ENCODE results near the gene C2orf72. TPM values are rescaled to one million over a fixed set of nuclear protein-coding genes. Genes with fewer than 3 reads are reported as not detected.

Gene C2orf72
- total and polyA plus RNA-seq, 2 donors (not counting 1 experiment from before 2014, with no cell fraction given) = 0.33 to 1.9 TPM

- H3K4me2 ChIP-seq (ENCODE audit: extremely low read depth, insufficient read depth, low read length) = no peak overlapping the region
- no peak overlapping the region for H2AFZ ChIP-seq (ENCODE audit: low read length)
- H3K27me3 ChIP-seq (ENCODE audit: control insufficient read depth, insufficient read depth, low read length) = peaks cover 8% of the 10 kb centered on the region
- no peaks in the 10 kb centered on the region for H4K20me1 ChIP-seq (ENCODE audit: control insufficient read depth, extremely low read depth, insufficient read depth, low read length)
- TF ChIP-seq EZH2 (IDR thresholded peaks at IDR 0.05; ENCODE audit: low read length, missing control alignments) (no peak), CTCF (conservative IDR thresholded peaks at IDR 0.05 in 1 of 2, IDR thresholded peaks at IDR 0.05 in 1 of 2; ENCODE audit: low read depth in 1 of 2, low read length in 2 of 2) (no peak)
- H3K36me3 ChIP-seq (ENCODE audit: control insufficient read depth, insufficient read depth, low read length) = no peaks in the 10 kb centered on the region
- H3K9me3 ChIP-seq (ENCODE audit: control insufficient read depth, insufficient read depth, low read depth, low read length) = no peaks in the 10 kb centered on the region
- H3K9ac ChIP-seq (ENCODE audit: insufficient read depth, low read length) = no peak overlapping the region
- DNase-seq (ENCODE audit: low read depth in 2 of 2) = no peak
- no peaks in the 10 kb centered on the region for H3K4me1 ChIP-seq (ENCODE audit: control insufficient read depth, extremely low read depth, insufficient read depth, low read length)
- no peaks in the 10 kb centered on the region for H3K79me2 ChIP-seq (ENCODE audit: control insufficient read depth, insufficient read depth, low read length)
- H3K27ac ChIP-seq (ENCODE audit: insufficient read depth, low read length) = no peak overlapping the region
- H3K4me3 ChIP-seq (replicated peaks in 1 of 4; ENCODE audit: control extremely low read depth in 1 of 4, insufficient read depth in 1 of 4, low read depth in 3 of 4, low read length in 4 of 4) = no peak overlapping the region
These were observed 40.7 kb upstream of the C2orf72 start for GRCh38 chr2:230996661-230997060.

GRCh38 chr2:230998882-230999281, 38.4 kb upstream of the C2orf72 start:
- H3K36me3 ChIP-seq (ENCODE audit: control insufficient read depth, insufficient read depth, low read length) = no peaks in the 10 kb centered on the region
- peaks cover 10% of the 10 kb centered on the region for H3K27me3 ChIP-seq (ENCODE audit: control insufficient read depth, insufficient read depth, low read length)
- no peaks in the 10 kb centered on the region for H3K9me3 ChIP-seq (ENCODE audit: control insufficient read depth, insufficient read depth, low read depth, low read length)
- H3K27ac ChIP-seq (ENCODE audit: insufficient read depth, low read length) = no peak overlapping the region
- no peaks in the 10 kb centered on the region for H3K79me2 ChIP-seq (ENCODE audit: control insufficient read depth, insufficient read depth, low read length)
- no peaks in the 10 kb centered on the region for H4K20me1 ChIP-seq (ENCODE audit: control insufficient read depth, extremely low read depth, insufficient read depth, low read length)
- H3K4me1 ChIP-seq (ENCODE audit: control insufficient read depth, extremely low read depth, insufficient read depth, low read length) = no peaks in the 10 kb centered on the region
- no peak overlapping the region for H3K4me2 ChIP-seq (ENCODE audit: extremely low read depth, insufficient read depth, low read length)
- no peak overlapping the region for H2AFZ ChIP-seq (ENCODE audit: low read length)
- no peak overlapping the region for H3K9ac ChIP-seq (ENCODE audit: insufficient read depth, low read length)
- DNase-seq (ENCODE audit: low read depth in 2 of 2) = peak in 1 of 2 donors; percentile 5
- no peak for TF ChIP-seq EZH2 (IDR thresholded peaks at IDR 0.05; ENCODE audit: low read length, missing control alignments)
- no peak for TF ChIP-seq CTCF (conservative IDR thresholded peaks at IDR 0.05 in 1 of 2, IDR thresholded peaks at IDR 0.05 in 1 of 2; ENCODE audit: low read depth in 1 of 2, low read length in 2 of 2)
- no peak overlapping the region for H3K4me3 ChIP-seq (replicated peaks in 1 of 4; ENCODE audit: control extremely low read depth in 1 of 4, insufficient read depth in 1 of 4, low read depth in 3 of 4, low read length in 4 of 4)

- Histone ChIP-seq H3K79me2 (ENCODE audit: control insufficient read depth, insufficient read depth, low read length) (no peaks in the 10 kb centered on the region), H3K4me1 (ENCODE audit: control insufficient read depth, extremely low read depth, insufficient read depth, low read length) (no peaks in the 10 kb centered on the region), H3K4me3 (replicated peaks in 1 of 4; ENCODE audit: control extremely low read depth in 1 of 4, insufficient read depth in 1 of 4, low read depth in 3 of 4, low read length in 4 of 4) (no peak overlapping the region), H3K36me3 (ENCODE audit: control insufficient read depth, insufficient read depth, low read length) (no peaks in the 10 kb centered on the region), H3K27ac (ENCODE audit: insufficient read depth, low read length) (no peak overlapping the region), H3K9ac (ENCODE audit: insufficient read depth, low read length) (no peak overlapping the region), H4K20me1 (ENCODE audit: control insufficient read depth, extremely low read depth, insufficient read depth, low read length) (no peaks in the 10 kb centered on the region), H3K9me3 (ENCODE audit: control insufficient read depth, insufficient read depth, low read depth, low read length) (no peaks in the 10 kb centered on the region), H3K4me2 (ENCODE audit: extremely low read depth, insufficient read depth, low read length) (no peak overlapping the region), H2AFZ (ENCODE audit: low read length) (no peak overlapping the region), H3K27me3 (ENCODE audit: control insufficient read depth, insufficient read depth, low read length) (peaks cover 10% of the 10 kb centered on the region)
- no peak for TF ChIP-seq CTCF (conservative IDR thresholded peaks at IDR 0.05 in 1 of 2, IDR thresholded peaks at IDR 0.05 in 1 of 2; ENCODE audit: low read depth in 1 of 2, low read length in 2 of 2)
- no peak for DNase-seq (ENCODE audit: low read depth in 2 of 2)
These were observed 37.8 kb upstream of the C2orf72 start for GRCh38 chr2:230999477-230999876.

All from fibroblast of lung (primary cell).